ENCODE results near the gene SPSB3.
A peak's percentile ranks its signal among the peaks of the same experiment; 100 is the strongest.

SPSB3 gene

GRCh38 chr16:1779234-1779701, 3.1 kb downstream of the SPSB3 start:
- Histone ChIP-seq H3K4me1 (ENCODE audit: control insufficient read depth, insufficient read depth, low read length) (peaks cover 4% of the 10 kb centered on the region; the same call in 1 of the 2 replicates), H3K9ac (ENCODE audit: low read depth, low read length) (no peak overlapping the region), H3K4me3 (ENCODE audit: low read depth, low read length) (no peak overlapping the region), H3K27me3 (ENCODE audit: control insufficient read depth, insufficient read depth, low read length) (no peaks in the 10 kb centered on the region), H3K9me3 (ENCODE audit: control insufficient read depth, insufficient read depth, low read length) (no peaks in the 10 kb centered on the region), H3K36me3 (ENCODE audit: control insufficient read depth, insufficient read depth, low read length) (peaks cover 33% of the 10 kb centered on the region), H3K27ac (ENCODE audit: low read depth, low read length) (no peak overlapping the region)

GRCh38 chr16:1778200-1779179, 3.9 kb downstream of the SPSB3 start:
- H3K4me1 ChIP-seq (ENCODE audit: control insufficient read depth, insufficient read depth, low read length): peaks cover 4% of the 10 kb centered on the region; the same call in 1 of the 2 replicates
- peaks cover 33% of the 10 kb centered on the region for H3K36me3 ChIP-seq (ENCODE audit: control insufficient read depth, insufficient read depth, low read length)
- no peak overlapping the region for H3K4me3 ChIP-seq (ENCODE audit: low read depth, low read length)
- H3K9ac ChIP-seq (ENCODE audit: low read depth, low read length): no peak overlapping the region
- no peak overlapping the region for H3K27ac ChIP-seq (ENCODE audit: low read depth, low read length)
- H3K9me3 ChIP-seq (ENCODE audit: control insufficient read depth, insufficient read depth, low read length): no peaks in the 10 kb centered on the region
- no peaks in the 10 kb centered on the region for H3K27me3 ChIP-seq (ENCODE audit: control insufficient read depth, insufficient read depth, low read length)

GRCh38 chr16:1777375-1778199, 4.8 kb downstream of the SPSB3 start:
- H3K9ac ChIP-seq (ENCODE audit: low read depth, low read length): no peak overlapping the region
- H3K4me1 ChIP-seq (ENCODE audit: control insufficient read depth, insufficient read depth, low read length): peaks cover 4% of the 10 kb centered on the region; the same call in 1 of the 2 replicates
- H3K27ac ChIP-seq (ENCODE audit: low read depth, low read length): no peak overlapping the region
- peaks cover 33% of the 10 kb centered on the region for H3K36me3 ChIP-seq (ENCODE audit: control insufficient read depth, insufficient read depth, low read length)
- H3K9me3 ChIP-seq (ENCODE audit: control insufficient read depth, insufficient read depth, low read length): no peaks in the 10 kb centered on the region
- no peak overlapping the region for H3K4me3 ChIP-seq (ENCODE audit: low read depth, low read length)
- no peaks in the 10 kb centered on the region for H3K27me3 ChIP-seq (ENCODE audit: control insufficient read depth, insufficient read depth, low read length)

GRCh38 chr16:1776991-1777374, 5.4 kb downstream of the SPSB3 start:
- peaks cover 33% of the 10 kb centered on the region for H3K36me3 ChIP-seq (ENCODE audit: control insufficient read depth, insufficient read depth, low read length)
- no peak overlapping the region for H3K27ac ChIP-seq (ENCODE audit: low read depth, low read length)
- H3K9ac ChIP-seq (ENCODE audit: low read depth, low read length): no peak overlapping the region
- H3K9me3 ChIP-seq (ENCODE audit: control insufficient read depth, insufficient read depth, low read length): no peaks in the 10 kb centered on the region
- no peaks in the 10 kb centered on the region for H3K27me3 ChIP-seq (ENCODE audit: control insufficient read depth, insufficient read depth, low read length)
- no peak overlapping the region for H3K4me3 ChIP-seq (ENCODE audit: low read depth, low read length)
- H3K4me1 ChIP-seq (ENCODE audit: control insufficient read depth, insufficient read depth, low read length): peaks cover 4% of the 10 kb centered on the region; the same call in 1 of the 2 replicates

- Histone ChIP-seq H3K27ac (ENCODE audit: low read depth, low read length) (no peak overlapping the region), H3K4me3 (ENCODE audit: low read depth, low read length) (no peak overlapping the region), H3K9me3 (ENCODE audit: control insufficient read depth, insufficient read depth, low read length) (no peaks in the 10 kb centered on the region), H3K36me3 (ENCODE audit: control insufficient read depth, insufficient read depth, low read length) (peaks cover 33% of the 10 kb centered on the region), H3K27me3 (ENCODE audit: control insufficient read depth, insufficient read depth, low read length) (no peaks in the 10 kb centered on the region), H3K4me1 (ENCODE audit: control insufficient read depth, insufficient read depth, low read length) (peaks cover 3% of the 10 kb centered on the region; the same call in 1 of the 2 replicates), H3K9ac (ENCODE audit: low read depth, low read length) (no peak overlapping the region)
These were observed 5.8 kb downstream of the SPSB3 start for GRCh38 chr16:1776672-1776955.

GRCh38 chr16:1775846-1776671, 6.3 kb downstream of the SPSB3 start:
- H3K27ac ChIP-seq (ENCODE audit: low read depth, low read length): no peak overlapping the region
- no peaks in the 10 kb centered on the region for H3K27me3 ChIP-seq (ENCODE audit: control insufficient read depth, insufficient read depth, low read length)
- H3K4me1 ChIP-seq (ENCODE audit: control insufficient read depth, insufficient read depth, low read length): no peaks in the 10 kb centered on the region
- H3K9ac ChIP-seq (ENCODE audit: low read depth, low read length): no peak overlapping the region
- H3K9me3 ChIP-seq (ENCODE audit: control insufficient read depth, insufficient read depth, low read length): no peaks in the 10 kb centered on the region
- H3K4me3 ChIP-seq (ENCODE audit: low read depth, low read length): no peak overlapping the region
- peaks cover 33% of the 10 kb centered on the region for H3K36me3 ChIP-seq (ENCODE audit: control insufficient read depth, insufficient read depth, low read length)

- Histone ChIP-seq H3K27ac (ENCODE audit: low read depth, low read length) (no peak overlapping the region), H3K9me3 (ENCODE audit: control insufficient read depth, insufficient read depth, low read length) (no peaks in the 10 kb centered on the region), H3K4me1 (ENCODE audit: control insufficient read depth, insufficient read depth, low read length) (peaks cover 2% of the 10 kb centered on the region; the same call in 1 of the 2 replicates), H3K9ac (ENCODE audit: low read depth, low read length) (no peak overlapping the region), H3K4me3 (ENCODE audit: low read depth, low read length) (no peak overlapping the region), H3K36me3 (ENCODE audit: control insufficient read depth, insufficient read depth, low read length) (peaks cover 26% of the 10 kb centered on the region), H3K27me3 (ENCODE audit: control insufficient read depth, insufficient read depth, low read length) (no peaks in the 10 kb centered on the region)
These were observed 7.1 kb downstream of the SPSB3 start for GRCh38 chr16:1775006-1775845.

GRCh38 chr16:1774448-1774780, 8.0 kb downstream of the SPSB3 start:
- no peaks in the 10 kb centered on the region for H3K9me3 ChIP-seq (ENCODE audit: control insufficient read depth, insufficient read depth, low read length)
- H3K27ac ChIP-seq (ENCODE audit: low read depth, low read length): no peak overlapping the region
- H3K36me3 ChIP-seq (ENCODE audit: control insufficient read depth, insufficient read depth, low read length): peaks cover 26% of the 10 kb centered on the region
- peaks cover 4% of the 10 kb centered on the region; the same call in 1 of the 2 replicates for H3K4me1 ChIP-seq (ENCODE audit: control insufficient read depth, insufficient read depth, low read length)
- no peak overlapping the region for H3K9ac ChIP-seq (ENCODE audit: low read depth, low read length)
- H3K27me3 ChIP-seq (ENCODE audit: control insufficient read depth, insufficient read depth, low read length): no peaks in the 10 kb centered on the region
- peak overlapping the region; percentile 98; the same call in 1 of the 2 replicates for H3K4me3 ChIP-seq (ENCODE audit: low read depth, low read length)

- Histone ChIP-seq H3K36me3 (ENCODE audit: control insufficient read depth, insufficient read depth, low read length) (peaks cover 30% of the 10 kb centered on the region), H3K27ac (ENCODE audit: low read depth, low read length) (peak overlapping the region; percentile 93)
These were observed 8.5 kb downstream of the SPSB3 start for GRCh38 chr16:1773703-1774447.

More at GRCh38 chr16:1773703-1774447, 8.5 kb downstream of the SPSB3 start:
- H3K4me1 ChIP-seq (ENCODE audit: control insufficient read depth, insufficient read depth, low read length): peaks cover 4% of the 10 kb centered on the region; the same call in 1 of the 2 replicates
- no peaks in the 10 kb centered on the region for H3K27me3 ChIP-seq (ENCODE audit: control insufficient read depth, insufficient read depth, low read length)
- H3K9ac ChIP-seq (ENCODE audit: low read depth, low read length): peak overlapping the region; percentile 61; the same call in 1 of the 2 replicates
- peak overlapping the region; percentile 98 for H3K4me3 ChIP-seq (ENCODE audit: low read depth, low read length)
- H3K9me3 ChIP-seq (ENCODE audit: control insufficient read depth, insufficient read depth, low read length): no peaks in the 10 kb centered on the region
